Inflammatory macrophage treated with lipopolysaccharide for 1 hour (primary cell): ENCODE results near the gene HTR2A.
A peak's percentile ranks its signal among the peaks of the same experiment; 100 is the strongest.

Experiments
- DNase-seq, 2 donors: peaks; one replicate each; pipeline ENCODE4 v3.0.0-alpha.2; 2020 to 2022

HTR2A gene

GRCh38 chr13:46896341-46897137, at the start of gene HTR2A:
Gene HTR2A (minus strand): TSS chr13:46897053. CDS start chr13:46895906, 1,147 bp downstream.
- DNase-seq: peak; percentile 17 to 21

- no peak for DNase-seq
These were observed 39.7 kb upstream of the HTR2A start for GRCh38 chr13:46936525-46936924.

- DNase-seq: no peak
These were observed 37.9 kb upstream of the HTR2A start for GRCh38 chr13:46934749-46935148.

GRCh38 chr13:46926916-46927590, 30.2 kb upstream of the HTR2A start:
- no peak for DNase-seq

- no peak for DNase-seq
These were observed 28.6 kb upstream of the HTR2A start for GRCh38 chr13:46925486-46925885.

GRCh38 chr13:46914341-46914740, 17.5 kb upstream of the HTR2A start:
- no peak for DNase-seq

GRCh38 chr13:46913757-46914156, 16.9 kb upstream of the HTR2A start:
- DNase-seq: no peak

GRCh38 chr13:46909042-46909441, 12.2 kb upstream of the HTR2A start:
- DNase-seq: no peak

GRCh38 chr13:46908501-46908900, 11.6 kb upstream of the HTR2A start:
- DNase-seq: no peak

- no peak for DNase-seq
These were observed 9.6 kb upstream of the HTR2A start for GRCh38 chr13:46906405-46906804.

GRCh38 chr13:46905249-46905648, 8.4 kb upstream of the HTR2A start:
- no peak for DNase-seq

GRCh38 chr13:46903748-46904147, 6.9 kb upstream of the HTR2A start:
- DNase-seq: no peak

GRCh38 chr13:46901721-46902120, 4.9 kb upstream of the HTR2A start:
- DNase-seq: no peak

- DNase-seq: no peak
These were observed 2.9 kb upstream of the HTR2A start for GRCh38 chr13:46899801-46900200.

- no peak for DNase-seq
These were observed 1.5 kb downstream of the HTR2A start for GRCh38 chr13:46895381-46895780.

- no peak for DNase-seq
These were observed 2.3 kb downstream of the HTR2A start for GRCh38 chr13:46894568-46894967.

GRCh38 chr13:46893798-46894560, 2.9 kb downstream of the HTR2A start:
- peak; percentile 40 to 84 for DNase-seq

GRCh38 chr13:46893221-46893740, 3.6 kb downstream of the HTR2A start:
- no peak for DNase-seq

- no peak for DNase-seq
These were observed 11.8 kb downstream of the HTR2A start for GRCh38 chr13:46885018-46885417.

- DNase-seq: no peak
These were observed 12.3 kb downstream of the HTR2A start for GRCh38 chr13:46884531-46884930.

- DNase-seq: no peak
These were observed 15.2 kb downstream of the HTR2A start for GRCh38 chr13:46881621-46882020.

GRCh38 chr13:46874006-46874405, 22.8 kb downstream of the HTR2A start:
- DNase-seq: no peak

- no peak for DNase-seq
These were observed 25.3 kb downstream of the HTR2A start for GRCh38 chr13:46871557-46871956.
